ENCODE results near the gene TRAK2. TPM values are rescaled to one million over a fixed set of nuclear protein-coding genes. Genes with fewer than 3 reads are reported as not detected.
A peak's percentile ranks its signal among the peaks of the same experiment; 100 is the strongest.

TRAK2 gene
- total RNA-seq, 1 experiment from 2014 or later = 9.4 TPM

- ChIA-PET CTCF (interaction anchor here (0.7 to 1.3 kb wide), 3 partner anchors 127 to 132 kb away, joined by 4 to 6 read pairs (median 5); no protein-coding TSS in a partner anchor), POLR2A (ENCODE audit: unreplicated experiment) (no interaction called here)
These were observed 87.2 kb downstream of the TRAK2 start for GRCh38 chr2:201363857-201364560.

GRCh38 chr2:201362396-201362795, 88.9 kb downstream of the TRAK2 start:
- no peak overlapping the region for H2AFZ ChIP-seq (ENCODE audit: low read length)
- peaks cover 13% of the 10 kb centered on the region for H3K4me1 ChIP-seq (ENCODE audit: insufficient read depth, low read length)
- H3F3A ChIP-seq (ENCODE audit: low read length, unreplicated experiment) = peaks cover 7% of the 10 kb centered on the region
- no peak overlapping the region for H3K4me2 ChIP-seq (ENCODE audit: low read length)
- DNase-seq (peak; percentile 29), ATAC-seq (peak; percentile 11; the same call in 1 of the 2 replicates)
- H3K27me3 ChIP-seq (ENCODE audit: low read length) = no peaks in the 10 kb centered on the region
- no peaks in the 10 kb centered on the region for H3K79me2 ChIP-seq (ENCODE audit: low read length)
- H4K20me1 ChIP-seq (ENCODE audit: low read length) = no peaks in the 10 kb centered on the region
- H3K36me3 ChIP-seq (ENCODE audit: low read depth, low read length) = no peaks in the 10 kb centered on the region
- no peaks in the 10 kb centered on the region for H3K9me3 ChIP-seq (ENCODE audit: low read length)
- BruUV-seq (replicated peaks) = no TSS peak
- H3K4me3 ChIP-seq (ENCODE audit: low read length) = no peak overlapping the region
- ChIA-PET POLR2A (ENCODE audit: unreplicated experiment) (no interaction called here), CTCF (no interaction called here)
- no peak overlapping the region for H3K9ac ChIP-seq (ENCODE audit: low read length)
- TF ChIP-seq EZH2 (IDR thresholded peaks at IDR 0.05; ENCODE audit: low read length, unreplicated experiment) = no peak
- no peak for TF ChIP-seq EZH2phosphoT487 (IDR thresholded peaks at IDR 0.05; ENCODE audit: borderline replicate concordance, low read length)
- no peak for TF ChIP-seq CTCF (conservative IDR thresholded peaks at IDR 0.05; ENCODE audit: low read depth, low read length)
- H3K9me2 ChIP-seq (replicated peaks; ENCODE audit: low read length) = no peaks in the 10 kb centered on the region
- H3K27ac ChIP-seq (ENCODE audit: low read length) = no peak overlapping the region
- intact Hi-C loops (cut with micrococcal nuclease) = loop anchor here (5.0 kb wide), 1 partner anchor 180 kb away; the partner anchor contains the start of gene CASP10

More at GRCh38 chr2:201363857-201364560, 87.2 kb downstream of the TRAK2 start:
- Histone ChIP-seq H3K36me3 (ENCODE audit: low read depth, low read length) (no peaks in the 10 kb centered on the region), H3K27me3 (ENCODE audit: low read length) (no peaks in the 10 kb centered on the region), H3F3A (ENCODE audit: low read length, unreplicated experiment) (peaks cover 5% of the 10 kb centered on the region), H2AFZ (ENCODE audit: low read length) (no peak overlapping the region), H3K79me2 (ENCODE audit: low read length) (no peaks in the 10 kb centered on the region), H3K4me2 (ENCODE audit: low read length) (no peak overlapping the region), H3K9me2 (replicated peaks; ENCODE audit: low read length) (no peaks in the 10 kb centered on the region), H3K27ac (ENCODE audit: low read length) (no peak overlapping the region), H3K4me3 (ENCODE audit: low read length) (no peak overlapping the region), H3K9ac (ENCODE audit: low read length) (no peak overlapping the region), H4K20me1 (ENCODE audit: low read length) (no peaks in the 10 kb centered on the region), H3K4me1 (ENCODE audit: insufficient read depth, low read length) (peaks cover 10% of the 10 kb centered on the region), H3K9me3 (ENCODE audit: low read length) (no peaks in the 10 kb centered on the region)
- intact Hi-C loops (cut with micrococcal nuclease) = loop anchor here (1.0 to 5.0 kb wide), 3 partner anchors 106 to 182 kb away; partner anchors contain the start of gene CASP10
- BruUV-seq (replicated peaks) = no TSS peak
- ATAC-seq = peak; percentile 86
- TF ChIP-seq CTCF (conservative IDR thresholded peaks at IDR 0.05; ENCODE audit: low read depth, low read length) (peak; percentile 95), EZH2 (IDR thresholded peaks at IDR 0.05; ENCODE audit: low read length, unreplicated experiment) (no peak)
- peak; percentile 84 for DNase-seq

- intact Hi-C loops (cut with micrococcal nuclease) = loop anchor here (5.0 kb wide), 1 partner anchor 179 kb away; the partner anchor contains the start of gene CASP10
- Histone ChIP-seq H4K20me1 (ENCODE audit: low read length) (no peaks in the 10 kb centered on the region), H3K4me2 (ENCODE audit: low read length) (no peak overlapping the region), H3K9ac (ENCODE audit: low read length) (no peak overlapping the region), H3K27me3 (ENCODE audit: low read length) (no peaks in the 10 kb centered on the region), H3F3A (ENCODE audit: low read length, unreplicated experiment) (peaks cover 7% of the 10 kb centered on the region), H3K79me2 (ENCODE audit: low read length) (no peaks in the 10 kb centered on the region), H2AFZ (ENCODE audit: low read length) (no peak overlapping the region), H3K36me3 (ENCODE audit: low read depth, low read length) (no peaks in the 10 kb centered on the region), H3K27ac (ENCODE audit: low read length) (no peak overlapping the region), H3K9me3 (ENCODE audit: low read length) (no peaks in the 10 kb centered on the region), H3K4me3 (ENCODE audit: low read length) (no peak overlapping the region), H3K4me1 (ENCODE audit: insufficient read depth, low read length) (peaks cover 13% of the 10 kb centered on the region), H3K9me2 (replicated peaks; ENCODE audit: low read length) (no peaks in the 10 kb centered on the region)
- no TSS peak for BruUV-seq (replicated peaks)
- POLR2A ChIA-PET (ENCODE audit: unreplicated experiment) = no interaction called here
- DNase-seq (no peak), ATAC-seq (no peak)
- TF ChIP-seq CTCF (conservative IDR thresholded peaks at IDR 0.05; ENCODE audit: low read depth, low read length) (no peak), EZH2 (IDR thresholded peaks at IDR 0.05; ENCODE audit: low read length, unreplicated experiment) (no peak)
- CTCF ChIA-PET = no interaction called here
These were observed 90.1 kb downstream of the TRAK2 start for GRCh38 chr2:201361078-201361733.
